ENCODE data around the gene HMGCS2. TPM values are rescaled to one million over a fixed set of nuclear protein-coding genes. Genes with fewer than 3 reads are reported as not detected.
A peak's percentile ranks its signal among the peaks of the same experiment; 100 is the strongest.

HMGCS2 gene
- total RNA-seq, 4 donors from 2014 or later = 10.9 to 1,165 (median 71.0) TPM

DNA sequence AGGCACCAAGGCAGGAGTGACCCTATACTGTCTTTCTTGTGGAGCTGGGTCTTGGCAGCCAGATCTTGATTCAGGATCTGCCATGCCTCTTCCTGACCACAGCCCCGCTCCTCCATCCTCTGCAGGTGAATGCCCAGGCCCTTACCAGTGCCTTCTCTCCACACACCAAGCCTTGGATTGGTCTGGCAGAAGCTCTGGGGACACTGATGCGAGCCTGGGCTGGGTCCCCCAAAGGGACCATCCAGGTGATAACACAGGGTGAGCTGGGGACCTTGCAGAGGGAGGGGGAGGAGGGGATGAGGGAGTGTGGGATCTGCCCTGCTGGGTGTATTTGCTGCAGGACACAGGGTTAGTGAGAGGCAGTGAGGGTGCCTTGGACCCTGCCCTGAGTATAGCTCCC, 28.4 kb downstream of the HMGCS2 start:
- H3K27ac ChIP-seq = no peak overlapping the region
- DNase-seq = no peak
- no peaks in the 10 kb centered on the region for H3K27me3 ChIP-seq
- H3K4me1 ChIP-seq = peaks cover 0 to 5% (median 0%) of the 10 kb centered on the region in 4 donors
- no peak for TF ChIP-seq POLR2A (IDR thresholded peaks at IDR 0.05)
- TF ChIP-seq, protein P1, sequence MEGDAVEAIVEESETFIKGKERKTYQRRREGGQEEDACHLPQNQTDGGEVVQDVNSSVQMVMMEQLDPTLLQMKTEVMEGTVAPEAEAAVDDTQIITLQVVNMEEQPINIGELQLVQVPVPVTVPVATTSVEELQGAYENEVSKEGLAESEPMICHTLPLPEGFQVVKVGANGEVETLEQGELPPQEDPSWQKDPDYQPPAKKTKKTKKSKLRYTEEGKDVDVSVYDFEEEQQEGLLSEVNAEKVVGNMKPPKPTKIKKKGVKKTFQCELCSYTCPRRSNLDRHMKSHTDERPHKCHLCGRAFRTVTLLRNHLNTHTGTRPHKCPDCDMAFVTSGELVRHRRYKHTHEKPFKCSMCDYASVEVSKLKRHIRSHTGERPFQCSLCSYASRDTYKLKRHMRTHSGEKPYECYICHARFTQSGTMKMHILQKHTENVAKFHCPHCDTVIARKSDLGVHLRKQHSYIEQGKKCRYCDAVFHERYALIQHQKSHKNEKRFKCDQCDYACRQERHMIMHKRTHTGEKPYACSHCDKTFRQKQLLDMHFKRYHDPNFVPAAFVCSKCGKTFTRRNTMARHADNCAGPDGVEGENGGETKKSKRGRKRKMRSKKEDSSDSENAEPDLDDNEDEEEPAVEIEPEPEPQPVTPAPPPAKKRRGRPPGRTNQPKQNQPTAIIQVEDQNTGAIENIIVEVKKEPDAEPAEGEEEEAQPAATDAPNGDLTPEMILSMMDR (IDR thresholded peaks at IDR 0.05) = no peak
- H3K4me3 ChIP-seq = no peak overlapping the region
- no peaks in the 10 kb centered on the region for H3K9me3 ChIP-seq
- no peaks in the 10 kb centered on the region for H3K36me3 ChIP-seq

DNA sequence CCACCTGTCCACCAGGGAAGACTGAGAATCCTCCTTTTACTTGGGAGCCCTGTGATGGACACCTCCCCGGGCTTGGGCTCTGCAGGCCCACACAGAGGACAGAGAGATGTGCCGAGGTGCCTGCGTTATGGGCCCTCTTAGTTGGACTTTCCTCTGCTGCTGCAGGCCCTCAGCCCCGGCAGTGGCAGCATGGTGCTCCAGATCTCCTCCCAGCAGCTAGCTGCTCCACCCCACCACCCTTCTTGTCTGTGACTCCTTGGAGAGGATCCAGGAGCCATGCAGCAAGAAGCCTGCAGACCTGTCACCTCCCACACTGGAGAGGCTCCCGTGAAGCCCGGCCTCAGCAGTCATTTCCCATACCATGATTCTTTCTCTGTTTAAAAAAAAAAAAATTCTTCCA, 29.6 kb downstream of the HMGCS2 start:
- Histone ChIP-seq H3K4me1 (peaks cover 0 to 5% (median 0%) of the 10 kb centered on the region in 4 donors), H3K4me3 (no peak overlapping the region), H3K27ac (no peak overlapping the region), H3K9me3 (no peaks in the 10 kb centered on the region), H3K27me3 (no peaks in the 10 kb centered on the region), H3K36me3 (no peaks in the 10 kb centered on the region)
- no peak for TF ChIP-seq POLR2A (IDR thresholded peaks at IDR 0.05)
- TF ChIP-seq, protein P1 (IDR thresholded peaks at IDR 0.05) = no peak
- DNase-seq = no peak

DNA sequence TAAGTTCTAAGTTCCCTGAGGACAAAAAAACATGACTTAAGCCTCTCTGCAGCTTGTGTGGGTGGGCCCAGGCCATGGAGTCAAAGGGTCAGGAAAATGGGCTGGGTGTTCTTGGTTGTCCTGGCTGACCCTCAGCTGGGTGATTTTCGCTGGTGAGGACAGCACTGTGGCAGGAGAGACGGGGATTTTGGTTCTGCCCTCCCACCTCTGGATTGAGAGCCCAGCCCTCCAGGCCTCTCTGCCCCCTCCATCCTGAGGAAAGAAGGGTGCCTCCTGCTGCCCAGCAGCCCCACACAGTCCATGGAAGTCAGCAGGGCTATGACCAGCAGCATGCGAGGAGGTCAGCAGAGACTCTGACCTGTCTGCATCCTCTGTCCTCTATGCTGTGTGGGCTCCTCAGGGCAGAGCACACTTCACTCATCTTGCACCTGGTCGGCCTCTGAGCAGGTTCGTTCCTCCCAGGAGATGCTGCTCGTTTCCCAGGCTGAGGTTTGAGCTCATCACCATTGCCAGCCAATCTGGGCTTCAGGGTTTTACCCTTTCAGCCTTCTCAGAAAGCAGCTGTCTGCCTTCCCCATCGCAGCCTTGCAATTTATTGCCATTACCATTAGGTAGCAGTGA, 30.5 kb downstream of the HMGCS2 start:
- Histone ChIP-seq H3K36me3 (no peaks in the 10 kb centered on the region), H3K27me3 (no peaks in the 10 kb centered on the region), H3K4me3 (no peak overlapping the region), H3K27ac (no peak overlapping the region), H3K9me3 (no peaks in the 10 kb centered on the region), H3K4me1 (peaks cover 0 to 5% (median 0%) of the 10 kb centered on the region in 4 donors)
- TF ChIP-seq, protein P1 (IDR thresholded peaks at IDR 0.05) = no peak
- DNase-seq = no peak

DNA sequence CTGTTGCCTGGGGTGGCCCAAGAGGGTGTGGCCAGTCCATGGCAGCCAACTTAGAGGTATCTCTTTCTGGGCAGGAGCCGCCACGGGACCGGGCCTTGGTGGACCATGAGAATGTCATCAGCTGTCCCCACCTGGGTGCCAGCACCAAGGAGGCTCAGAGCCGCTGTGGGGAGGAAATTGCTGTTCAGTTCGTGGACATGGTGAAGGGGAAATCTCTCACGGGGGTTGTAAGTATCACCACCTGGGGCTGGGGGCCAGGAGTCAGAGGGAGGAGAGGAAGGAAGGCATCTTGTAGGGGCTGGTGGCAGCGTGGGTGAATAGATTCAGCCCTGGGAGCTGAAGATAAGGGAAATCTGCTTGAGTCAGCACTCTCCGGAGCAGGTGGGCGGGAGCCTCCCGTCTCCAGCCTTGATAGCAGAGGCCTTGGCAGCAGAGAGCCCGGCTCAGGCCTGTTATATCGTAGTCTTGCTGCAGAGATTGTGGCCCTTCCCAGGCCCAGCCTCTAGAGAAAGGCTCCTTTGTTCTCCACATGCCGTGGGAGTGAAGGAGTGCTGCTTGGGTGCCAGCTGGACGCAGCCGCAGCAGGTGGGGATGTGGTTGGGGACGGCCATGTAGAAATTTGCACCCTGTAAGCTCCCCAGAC, 31.5 kb downstream of the HMGCS2 start:
- H3K9me3 ChIP-seq = no peaks in the 10 kb centered on the region
- peaks cover 0 to 5% (median 0%) of the 10 kb centered on the region in 4 donors for H3K4me1 ChIP-seq
- no peak overlapping the region for H3K27ac ChIP-seq
- no peaks in the 10 kb centered on the region for H3K27me3 ChIP-seq
- no peak overlapping the region for H3K4me3 ChIP-seq
- DNase-seq = peak in 1 of 3 donors; percentile 50
- TF ChIP-seq, protein P1 (IDR thresholded peaks at IDR 0.05) = no peak
- TF ChIP-seq POLR2A (IDR thresholded peaks at IDR 0.05) = no peak
- H3K36me3 ChIP-seq = no peaks in the 10 kb centered on the region

DNA sequence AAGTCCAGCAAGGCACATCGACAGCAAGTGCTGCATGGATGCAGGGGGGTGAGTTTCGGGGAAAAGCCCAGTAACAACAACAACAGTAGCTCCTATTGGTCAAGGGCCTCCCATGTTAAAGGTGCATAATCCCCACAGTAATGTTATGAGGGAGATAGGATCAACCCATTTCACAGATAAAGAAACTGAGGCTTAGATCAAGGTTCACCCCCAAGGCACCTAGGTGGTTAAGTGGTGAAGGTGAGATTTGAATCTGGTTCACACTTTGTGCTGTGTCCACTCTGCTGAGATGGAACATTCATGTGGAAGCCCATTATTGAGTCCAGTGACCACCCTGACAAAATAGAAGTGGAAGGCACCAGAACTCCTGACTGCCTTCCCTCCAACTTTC, 32.1 kb downstream of the HMGCS2 start:
- Histone ChIP-seq H3K27ac (no peak overlapping the region), H3K36me3 (no peaks in the 10 kb centered on the region), H3K27me3 (no peaks in the 10 kb centered on the region), H3K4me1 (peaks cover 0 to 5% (median 0%) of the 10 kb centered on the region in 4 donors), H3K9me3 (no peaks in the 10 kb centered on the region), H3K4me3 (no peak overlapping the region)
- no peak for DNase-seq
- TF ChIP-seq POLR2A (IDR thresholded peaks at IDR 0.05) = no peak
- TF ChIP-seq, protein P1 (IDR thresholded peaks at IDR 0.05) = no peak
